Measurements from ENCODE around the gene ZNF605. TPM values are rescaled to one million over a fixed set of nuclear protein-coding genes. Genes with fewer than 3 reads are reported as not detected.
A peak's percentile ranks its signal among the peaks of the same experiment; 100 is the strongest.
"Not testable (repeated sequence)": the region's sequence is repeated elsewhere in the genome, so short reads cannot be mapped to it uniquely, and the experiment has no call there.

The ZNF605 gene
- polyA plus RNA-seq, 4 donors = 0.81 to 19.6 (median 2.8) TPM

GRCh38 chr12:132907789-132908144 lies 48.3 kb downstream of the ZNF605 start:
- H3K4me3 ChIP-seq (ENCODE audit: low read depth in 1 of 3, low read length in 3 of 3) = peak overlapping the region in 1 of 3 donors; percentile 46
- peaks cover 0 to 29% of the 10 kb centered on the region in 2 donors for H3K9me3 ChIP-seq (ENCODE audit: control insufficient read depth in 2 of 2, insufficient read depth in 1 of 2, low read depth in 1 of 2, low read length in 1 of 2)

GRCh38 chr12:132907216-132907615 lies 48.9 kb downstream of the ZNF605 start:
- Histone ChIP-seq H3K9me3 (ENCODE audit: control insufficient read depth in 2 of 2, insufficient read depth in 1 of 2, low read depth in 1 of 2, low read length in 1 of 2) (peaks cover 0 to 29% of the 10 kb centered on the region in 2 donors), H3K27ac (ENCODE audit: low read depth in 1 of 3, low read length in 2 of 3) (no peak overlapping the region), H3K27me3 (ENCODE audit: control insufficient read depth in 3 of 3, insufficient read depth in 3 of 3, low read length in 3 of 3) (peaks cover 0 to 27% (median 5%) of the 10 kb centered on the region in 3 donors), H3K4me3 (ENCODE audit: low read depth in 1 of 3, low read length in 3 of 3) (no peak overlapping the region), H3K4me1 (ENCODE audit: control insufficient read depth in 3 of 3, insufficient read depth in 2 of 3, low read depth in 1 of 3, low read length in 2 of 3) (peaks cover 0 to 9% (median 0%) of the 10 kb centered on the region in 3 donors), H3K36me3 (ENCODE audit: control insufficient read depth in 3 of 3, insufficient read depth in 2 of 3, low read depth in 1 of 3, low read length in 3 of 3) (no peaks in the 10 kb centered on the region)
- DNase-seq = no peak
- no peak for FAIRE-seq
- WGBS, 3 donors = 21 to 50% (median 50%) methylated on average over 16 of the region's 16 CpGs

More at GRCh38 chr12:132907789-132908144, 48.3 kb downstream of the ZNF605 start:
- not testable (repeated sequence) for FAIRE-seq; H3K4me1 ChIP-seq (ENCODE audit: control insufficient read depth in 3 of 3, insufficient read depth in 2 of 3, low read depth in 1 of 3, low read length in 2 of 3); H3K36me3 ChIP-seq (ENCODE audit: control insufficient read depth in 3 of 3, insufficient read depth in 2 of 3, low read depth in 1 of 3, low read length in 3 of 3); DNase-seq
- 9 to 29% (median 13%) methylated on average over 19 to 23 of the region's 23 CpGs for WGBS, 3 donors
- peaks cover 0 to 27% (median 5%) of the 10 kb centered on the region in 3 donors for H3K27me3 ChIP-seq (ENCODE audit: control insufficient read depth in 3 of 3, insufficient read depth in 3 of 3, low read length in 3 of 3)
- H3K27ac ChIP-seq (ENCODE audit: low read depth in 1 of 3, low read length in 2 of 3) = peak overlapping the region in 1 of 3 donors; percentile 87

- FAIRE-seq = no peak
- DNase-seq = peak; percentile 31 to 76
- no peak overlapping the region for H3K4me3 ChIP-seq (ENCODE audit: low read depth in 1 of 3, low read length in 3 of 3)
- H3K27ac ChIP-seq (ENCODE audit: low read depth in 1 of 3, low read length in 2 of 3) = no peak overlapping the region
- peaks cover 0 to 27% (median 5%) of the 10 kb centered on the region in 3 donors for H3K27me3 ChIP-seq (ENCODE audit: control insufficient read depth in 3 of 3, insufficient read depth in 3 of 3, low read length in 3 of 3)
- H3K4me1 ChIP-seq (ENCODE audit: control insufficient read depth in 3 of 3, insufficient read depth in 2 of 3, low read depth in 1 of 3, low read length in 2 of 3) = peaks cover 0 to 9% (median 0%) of the 10 kb centered on the region in 3 donors
- H3K36me3 ChIP-seq (ENCODE audit: control insufficient read depth in 3 of 3, insufficient read depth in 2 of 3, low read depth in 1 of 3, low read length in 3 of 3) = no peaks in the 10 kb centered on the region
- H3K9me3 ChIP-seq (ENCODE audit: control insufficient read depth in 2 of 2, insufficient read depth in 1 of 2, low read depth in 1 of 2, low read length in 1 of 2) = peaks cover 0 to 12% of the 10 kb centered on the region in 2 donors
- 10 to 46% (median 34%) methylated on average over 30 of the region's 30 CpGs for whole genome bisulfite sequencing, 3 donors
These were observed 51.3 kb downstream of the ZNF605 start for GRCh38 chr12:132904718-132905328.

GRCh38 chr12:132899033-132899432 lies 57.1 kb downstream of the ZNF605 start:
- Histone ChIP-seq H3K27me3 (ENCODE audit: control insufficient read depth in 3 of 3, insufficient read depth in 3 of 3, low read length in 3 of 3) (no peaks in the 10 kb centered on the region), H3K36me3 (ENCODE audit: control insufficient read depth in 3 of 3, insufficient read depth in 2 of 3, low read depth in 1 of 3, low read length in 3 of 3) (no peaks in the 10 kb centered on the region), H3K4me3 (ENCODE audit: low read depth in 1 of 3, low read length in 3 of 3) (no peak overlapping the region), H3K27ac (ENCODE audit: low read depth in 1 of 3, low read length in 2 of 3) (no peak overlapping the region), H3K9me3 (ENCODE audit: control insufficient read depth in 2 of 2, insufficient read depth in 1 of 2, low read depth in 1 of 2, low read length in 1 of 2) (peaks cover 0 to 9% of the 10 kb centered on the region in 2 donors), H3K4me1 (ENCODE audit: control insufficient read depth in 3 of 3, insufficient read depth in 2 of 3, low read depth in 1 of 3, low read length in 2 of 3) (no peaks in the 10 kb centered on the region)
- WGBS, 3 donors = 82 to 93% (median 86%) methylated on average over 5 of the region's 5 CpGs
- no peak for FAIRE-seq
- DNase-seq = no peak

- DNase-seq = no peak
- peaks cover 0 to 2% (median 0%) of the 10 kb centered on the region in 3 donors for H3K4me1 ChIP-seq (ENCODE audit: control insufficient read depth in 3 of 3, insufficient read depth in 2 of 3, low read depth in 1 of 3, low read length in 2 of 3)
- H3K4me3 ChIP-seq (ENCODE audit: low read depth in 1 of 3, low read length in 3 of 3) = no peak overlapping the region
- peaks cover 0 to 5% (median 0%) of the 10 kb centered on the region in 3 donors for H3K36me3 ChIP-seq (ENCODE audit: control insufficient read depth in 3 of 3, insufficient read depth in 2 of 3, low read depth in 1 of 3, low read length in 3 of 3)
- FAIRE-seq = no peak
- no peaks in the 10 kb centered on the region for H3K9me3 ChIP-seq (ENCODE audit: control insufficient read depth in 2 of 2, insufficient read depth in 1 of 2, low read depth in 1 of 2, low read length in 1 of 2)
- H3K27me3 ChIP-seq (ENCODE audit: control insufficient read depth in 3 of 3, insufficient read depth in 3 of 3, low read length in 3 of 3) = no peaks in the 10 kb centered on the region
- 78 to 89% (median 84%) methylated on average over 6 of the region's 6 CpGs for WGBS, 3 donors
- H3K27ac ChIP-seq (ENCODE audit: low read depth in 1 of 3, low read length in 2 of 3) = no peak overlapping the region
These were observed 67.3 kb downstream of the ZNF605 start for GRCh38 chr12:132888852-132889251.

GRCh38 chr12:132887513-132888351 lies 68.4 kb downstream of the ZNF605 start, which contains the start of gene CHFR:
Gene CHFR, minus strand, starts transcription at chr12:132887605. Its CDS starts 277 bp downstream, at chr12:132887328.
- peak within 1 kb of the TSS; percentile 88 to 97 (median 96) for H3K4me3 ChIP-seq (ENCODE audit: low read depth in 1 of 3, low read length in 3 of 3)
- FAIRE-seq (no peak), DNase-seq (peak; percentile 97 to 99)
- no peaks in the 10 kb centered on the region for H3K9me3 ChIP-seq (ENCODE audit: control insufficient read depth in 2 of 2, insufficient read depth in 1 of 2, low read depth in 1 of 2, low read length in 1 of 2)
- no peaks in the 10 kb centered on the region for H3K27me3 ChIP-seq (ENCODE audit: control insufficient read depth in 3 of 3, insufficient read depth in 3 of 3, low read length in 3 of 3)
- peak within 1 kb of the TSS; percentile 94 to 98 (median 97) for H3K27ac ChIP-seq (ENCODE audit: low read depth in 1 of 3, low read length in 2 of 3)
- 1 to 4% (median 3%) methylated on average over 63 to 84 of the region's 84 CpGs for WGBS, 3 donors
- peaks cover 0 to 10% (median 4%) of the 10 kb centered on the region in 3 donors for H3K36me3 ChIP-seq (ENCODE audit: control insufficient read depth in 3 of 3, insufficient read depth in 2 of 3, low read depth in 1 of 3, low read length in 3 of 3)
- H3K4me1 ChIP-seq (ENCODE audit: control insufficient read depth in 3 of 3, insufficient read depth in 2 of 3, low read depth in 1 of 3, low read length in 2 of 3) = peaks cover 0 to 2% (median 0%) of the 10 kb centered on the region in 3 donors

- no peaks in the 10 kb centered on the region for H3K27me3 ChIP-seq (ENCODE audit: control insufficient read depth in 3 of 3, insufficient read depth in 3 of 3, low read length in 3 of 3)
- FAIRE-seq = no peak
- no peaks in the 10 kb centered on the region for H3K9me3 ChIP-seq (ENCODE audit: control insufficient read depth in 2 of 2, insufficient read depth in 1 of 2, low read depth in 1 of 2, low read length in 1 of 2)
- H3K4me3 ChIP-seq (ENCODE audit: low read depth in 1 of 3, low read length in 3 of 3) = peak overlapping the region; percentile 63 to 97 (median 88)
- DNase-seq = peak in 1 of 2 donors; percentile 15
- WGBS, 3 donors = 9 to 26% (median 14%) methylated on average over 37 to 64 of the region's 64 CpGs
- H3K36me3 ChIP-seq (ENCODE audit: control insufficient read depth in 3 of 3, insufficient read depth in 2 of 3, low read depth in 1 of 3, low read length in 3 of 3) = peaks cover 0 to 14% (median 7%) of the 10 kb centered on the region in 3 donors
- peak overlapping the region in 2 of 3 donors; percentile 61 to 83 for H3K27ac ChIP-seq (ENCODE audit: low read depth in 1 of 3, low read length in 2 of 3)
- H3K4me1 ChIP-seq (ENCODE audit: control insufficient read depth in 3 of 3, insufficient read depth in 2 of 3, low read depth in 1 of 3, low read length in 2 of 3) = peaks cover 0 to 2% (median 0%) of the 10 kb centered on the region in 3 donors
These were observed 69.3 kb downstream of the ZNF605 start for GRCh38 chr12:132886529-132887477.

Data from small intestine (tissue), 7 donors.